Measurements from ENCODE around the gene ERCC1. TPM values are rescaled to one million over a fixed set of nuclear protein-coding genes. Genes with fewer than 3 reads are reported as not detected.

The ERCC1 gene
- polyA plus RNA-seq, 1 donor from 2014 or later, result 69.2 TPM

- H3K4me2 ChIP-seq (ENCODE audit: low read length), result no peak overlapping the region
- H3K36me3 ChIP-seq (ENCODE audit: insufficient read depth, low read length), result no peaks in the 10 kb centered on the region
- H3K4me3 ChIP-seq (ENCODE audit: low read length), result no peak overlapping the region
- peaks cover 19% of the 10 kb centered on the region for H3K27me3 ChIP-seq (ENCODE audit: insufficient read depth, low read depth, low read length)
- no peaks in the 10 kb centered on the region for H3K9me2 ChIP-seq (ENCODE audit: insufficient read depth, low read length)
- H3K9ac ChIP-seq (ENCODE audit: low read length), result no peak overlapping the region
- no peaks in the 10 kb centered on the region for H3K9me3 ChIP-seq (ENCODE audit: low read length)
- H3K27ac ChIP-seq (ENCODE audit: low read length), result no peak overlapping the region
- TF ChIP-seq SMC3 (conservative IDR thresholded peaks at IDR 0.05; ENCODE audit: poor library complexity), result no peak
- no peak for TF ChIP-seq POLR2AphosphoS5 (IDR thresholded peaks at IDR 0.05)
- no peak for TF ChIP-seq EZH2 (IDR thresholded peaks at IDR 0.05; ENCODE audit: borderline replicate concordance, insufficient read depth, low read length, poor library complexity, severe bottlenecking)
- no peak for TF ChIP-seq TAF1 (IDR thresholded peaks at IDR 0.05; ENCODE audit: low read depth)
- TF ChIP-seq RAD21 (conservative IDR thresholded peaks at IDR 0.05), result no peak
- no peak for TF ChIP-seq MXI1 (conservative IDR thresholded peaks at IDR 0.05; ENCODE audit: poor library complexity, severe bottlenecking)
- no peak for TF ChIP-seq CTCF (IDR thresholded peaks at IDR 0.05; ENCODE audit: poor library complexity, severe bottlenecking)
- no peak for TF ChIP-seq EP300 (conservative IDR thresholded peaks at IDR 0.05; ENCODE audit: poor library complexity, severe bottlenecking)
- TF ChIP-seq, protein P1, sequence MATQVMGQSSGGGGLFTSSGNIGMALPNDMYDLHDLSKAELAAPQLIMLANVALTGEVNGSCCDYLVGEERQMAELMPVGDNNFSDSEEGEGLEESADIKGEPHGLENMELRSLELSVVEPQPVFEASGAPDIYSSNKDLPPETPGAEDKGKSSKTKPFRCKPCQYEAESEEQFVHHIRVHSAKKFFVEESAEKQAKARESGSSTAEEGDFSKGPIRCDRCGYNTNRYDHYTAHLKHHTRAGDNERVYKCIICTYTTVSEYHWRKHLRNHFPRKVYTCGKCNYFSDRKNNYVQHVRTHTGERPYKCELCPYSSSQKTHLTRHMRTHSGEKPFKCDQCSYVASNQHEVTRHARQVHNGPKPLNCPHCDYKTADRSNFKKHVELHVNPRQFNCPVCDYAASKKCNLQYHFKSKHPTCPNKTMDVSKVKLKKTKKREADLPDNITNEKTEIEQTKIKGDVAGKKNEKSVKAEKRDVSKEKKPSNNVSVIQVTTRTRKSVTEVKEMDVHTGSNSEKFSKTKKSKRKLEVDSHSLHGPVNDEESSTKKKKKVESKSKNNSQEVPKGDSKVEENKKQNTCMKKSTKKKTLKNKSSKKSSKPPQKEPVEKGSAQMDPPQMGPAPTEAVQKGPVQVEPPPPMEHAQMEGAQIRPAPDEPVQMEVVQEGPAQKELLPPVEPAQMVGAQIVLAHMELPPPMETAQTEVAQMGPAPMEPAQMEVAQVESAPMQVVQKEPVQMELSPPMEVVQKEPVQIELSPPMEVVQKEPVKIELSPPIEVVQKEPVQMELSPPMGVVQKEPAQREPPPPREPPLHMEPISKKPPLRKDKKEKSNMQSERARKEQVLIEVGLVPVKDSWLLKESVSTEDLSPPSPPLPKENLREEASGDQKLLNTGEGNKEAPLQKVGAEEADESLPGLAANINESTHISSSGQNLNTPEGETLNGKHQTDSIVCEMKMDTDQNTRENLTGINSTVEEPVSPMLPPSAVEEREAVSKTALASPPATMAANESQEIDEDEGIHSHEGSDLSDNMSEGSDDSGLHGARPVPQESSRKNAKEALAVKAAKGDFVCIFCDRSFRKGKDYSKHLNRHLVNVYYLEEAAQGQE (IDR thresholded peaks at IDR 0.05; ENCODE audit: borderline replicate concordance), result no peak
- H3K79me2 ChIP-seq (replicated peaks; ENCODE audit: insufficient read depth, low read length), result no peaks in the 10 kb centered on the region
- H3F3A ChIP-seq (ENCODE audit: insufficient read depth, low read length, poor library complexity, severe bottlenecking), result no peaks in the 10 kb centered on the region
- no peaks in the 10 kb centered on the region for H4K20me1 ChIP-seq (ENCODE audit: insufficient read depth)
- H2AFZ ChIP-seq (ENCODE audit: low read depth, low read length), result no peak overlapping the region
Measured at GRCh38 chr19:45382426-45382825, 41.3 kb downstream of the ERCC1 start.

- no peaks in the 10 kb centered on the region for H3F3A ChIP-seq (ENCODE audit: insufficient read depth, low read length, poor library complexity, severe bottlenecking)
- no peak overlapping the region for H3K4me3 ChIP-seq (ENCODE audit: low read length)
- H4K20me1 ChIP-seq (ENCODE audit: insufficient read depth), result no peaks in the 10 kb centered on the region
- peaks cover 5% of the 10 kb centered on the region for H3K27me3 ChIP-seq (ENCODE audit: insufficient read depth, low read depth, low read length)
- H3K9me2 ChIP-seq (ENCODE audit: insufficient read depth, low read length), result no peaks in the 10 kb centered on the region
- H3K36me3 ChIP-seq (ENCODE audit: insufficient read depth, low read length), result no peaks in the 10 kb centered on the region
- no peaks in the 10 kb centered on the region for H3K9me3 ChIP-seq (ENCODE audit: low read length)
- TF ChIP-seq EP300 (conservative IDR thresholded peaks at IDR 0.05; ENCODE audit: poor library complexity, severe bottlenecking), result no peak
- TF ChIP-seq MXI1 (conservative IDR thresholded peaks at IDR 0.05; ENCODE audit: poor library complexity, severe bottlenecking), result no peak
- TF ChIP-seq RAD21 (conservative IDR thresholded peaks at IDR 0.05), result no peak
- TF ChIP-seq SMC3 (conservative IDR thresholded peaks at IDR 0.05; ENCODE audit: poor library complexity), result no peak
- TF ChIP-seq EZH2 (IDR thresholded peaks at IDR 0.05; ENCODE audit: borderline replicate concordance, insufficient read depth, low read length, poor library complexity, severe bottlenecking), result no peak
- TF ChIP-seq POLR2AphosphoS5 (IDR thresholded peaks at IDR 0.05), result no peak
- TF ChIP-seq, protein P1 (IDR thresholded peaks at IDR 0.05; ENCODE audit: borderline replicate concordance), result no peak
- TF ChIP-seq CTCF (IDR thresholded peaks at IDR 0.05; ENCODE audit: poor library complexity, severe bottlenecking), result no peak
- no peak for TF ChIP-seq TAF1 (IDR thresholded peaks at IDR 0.05; ENCODE audit: low read depth)
- H3K9ac ChIP-seq (ENCODE audit: low read length), result no peak overlapping the region
- no peaks in the 10 kb centered on the region for H3K79me2 ChIP-seq (replicated peaks; ENCODE audit: insufficient read depth, low read length)
- no peak overlapping the region for H3K27ac ChIP-seq (ENCODE audit: low read length)
- no peak overlapping the region for H2AFZ ChIP-seq (ENCODE audit: low read depth, low read length)
- no peak overlapping the region for H3K4me2 ChIP-seq (ENCODE audit: low read length)
Measured at GRCh38 chr19:45380107-45380506, 43.6 kb downstream of the ERCC1 start.

Measured in neural cell (in vitro differentiated cells).